ENCODE measurements around the gene DLGAP5. TPM values are rescaled to one million over a fixed set of nuclear protein-coding genes. Genes with fewer than 3 reads are reported as not detected.

The DLGAP5 gene
- total RNA-seq, 1 experiment from 2014 or later = 118 TPM

DNA sequence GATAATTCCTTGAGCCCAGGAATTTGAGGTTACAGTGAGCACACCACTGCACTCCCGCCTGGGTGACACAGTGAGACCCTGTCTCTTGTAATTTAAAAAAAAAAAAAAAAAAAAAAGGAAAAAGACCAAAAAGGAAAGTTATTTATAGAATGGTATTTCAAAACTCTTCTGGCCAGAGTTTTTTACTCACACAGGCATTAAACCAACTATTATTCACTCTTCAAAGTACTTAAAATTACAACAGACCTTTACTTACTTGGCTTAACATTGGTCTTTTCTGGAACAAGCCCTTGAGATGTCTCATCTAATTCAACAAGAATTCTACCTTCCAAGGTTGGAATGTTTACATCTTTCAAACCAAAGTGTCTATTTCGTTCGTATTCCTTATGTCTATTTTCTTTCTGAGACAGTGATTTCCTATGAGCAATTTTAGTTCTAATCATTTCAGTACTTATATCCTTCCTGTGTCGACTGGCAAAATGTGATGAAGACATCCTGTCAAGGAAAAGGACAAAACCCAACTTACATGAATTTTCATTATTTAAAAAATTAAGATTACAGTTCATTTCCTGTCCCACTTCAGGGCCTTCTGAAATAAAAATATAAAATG is 2.6 kb downstream of the DLGAP5 start:
- no peak for DNase-seq

More for the DNA sequence above, 2.6 kb downstream of the DLGAP5 start:
- Histone ChIP-seq H3K23me2 (ENCODE audit: insufficient read length, low read depth, low read length, poor library complexity, severe bottlenecking) (peaks cover 4% of the 10 kb centered on the region), H3K23ac (ENCODE audit: insufficient read length, low read depth, low read length) (no peak overlapping the region), H2BK5ac (ENCODE audit: insufficient read length, low read length) (no peak overlapping the region), H3K4me2 (ENCODE audit: insufficient read depth, insufficient read length, low read length) (no peak overlapping the region), H3K56ac (ENCODE audit: insufficient read length, low read depth, low read length) (no peak overlapping the region), H2AK5ac (ENCODE audit: insufficient read length, low read length) (no peak overlapping the region), H3K9me3 (ENCODE audit: control insufficient read depth, low read depth, low read length) (no peaks in the 10 kb centered on the region), H2AFZ (ENCODE audit: low read length) (no peak overlapping the region), H3K9ac (ENCODE audit: extremely low read depth, insufficient read length, low read length) (no peak overlapping the region), H3K14ac (ENCODE audit: insufficient read depth, low read length) (no peak overlapping the region), H3K27me3 (ENCODE audit: insufficient read depth, low read length) (no peaks in the 10 kb centered on the region), H2BK120ac (ENCODE audit: low read depth, low read length, poor library complexity, severe bottlenecking) (no peak overlapping the region), H4K5ac (ENCODE audit: insufficient read length, low read depth, low read length) (no peak overlapping the region), H4K8ac (replicated peaks; ENCODE audit: insufficient read length, low read depth, low read length) (no peak overlapping the region), H3K18ac (ENCODE audit: insufficient read length, low read depth, low read length) (no peak overlapping the region), H3T11ph (ENCODE audit: low read length) (no peak overlapping the region), H2BK20ac (ENCODE audit: low read depth, low read length, poor library complexity, severe bottlenecking) (no peak overlapping the region), H3K79me1 (ENCODE audit: insufficient read depth, low read depth, low read length, poor library complexity, severe bottlenecking) (peaks cover 7% of the 10 kb centered on the region), H3K4ac (ENCODE audit: low read depth, low read length) (no peak overlapping the region), H3K79me2 (ENCODE audit: insufficient read depth, low read length) (peaks cover 15% of the 10 kb centered on the region; the same call in 1 of the 2 replicates), H3K27ac (ENCODE audit: insufficient read length, low read depth, low read length) (no peak overlapping the region), H4K91ac (ENCODE audit: insufficient read length, low read depth, low read length) (no peak overlapping the region), H2BK12ac (ENCODE audit: insufficient read length, low read depth, low read length) (no peak overlapping the region), H2BK15ac (ENCODE audit: low read depth, low read length) (no peak overlapping the region), H3K4me1 (ENCODE audit: insufficient read depth, low read length) (peaks cover 5% of the 10 kb centered on the region; the same call in 1 of the 2 replicates), H4K20me1 (ENCODE audit: control insufficient read depth, insufficient read depth, insufficient read length) (no peaks in the 10 kb centered on the region)
- Mint-ChIP-seq H3K27ac (no peak overlapping the region), H3K27me3 (ENCODE audit: low read depth) (no peaks in the 10 kb centered on the region), H3K36me3 (ENCODE audit: insufficient read depth in 1 of 3, low read depth in 3 of 3) (peaks cover 18 to 42% (median 36%) of the 10 kb centered on the region in 3 experiments; a peak in 6 of 7 replicates), H3K4me1 (peaks cover 24 to 27% of the 10 kb centered on the region in 2 experiments), H3K4me3 (peak overlapping the region; percentile 95 to 100; a peak in 1 of 5 replicates), H3K9me3 (peaks cover 0 to 2% of the 10 kb centered on the region in 2 experiments; a peak in 1 of 5 replicates)
- no CpG with 5 or more reads among the region's 4 CpGs for WGBS (ENCODE audit: extremely low coverage, insufficient read length, low lambda C conversion rate)
- TF ChIP-seq, protein P1, sequence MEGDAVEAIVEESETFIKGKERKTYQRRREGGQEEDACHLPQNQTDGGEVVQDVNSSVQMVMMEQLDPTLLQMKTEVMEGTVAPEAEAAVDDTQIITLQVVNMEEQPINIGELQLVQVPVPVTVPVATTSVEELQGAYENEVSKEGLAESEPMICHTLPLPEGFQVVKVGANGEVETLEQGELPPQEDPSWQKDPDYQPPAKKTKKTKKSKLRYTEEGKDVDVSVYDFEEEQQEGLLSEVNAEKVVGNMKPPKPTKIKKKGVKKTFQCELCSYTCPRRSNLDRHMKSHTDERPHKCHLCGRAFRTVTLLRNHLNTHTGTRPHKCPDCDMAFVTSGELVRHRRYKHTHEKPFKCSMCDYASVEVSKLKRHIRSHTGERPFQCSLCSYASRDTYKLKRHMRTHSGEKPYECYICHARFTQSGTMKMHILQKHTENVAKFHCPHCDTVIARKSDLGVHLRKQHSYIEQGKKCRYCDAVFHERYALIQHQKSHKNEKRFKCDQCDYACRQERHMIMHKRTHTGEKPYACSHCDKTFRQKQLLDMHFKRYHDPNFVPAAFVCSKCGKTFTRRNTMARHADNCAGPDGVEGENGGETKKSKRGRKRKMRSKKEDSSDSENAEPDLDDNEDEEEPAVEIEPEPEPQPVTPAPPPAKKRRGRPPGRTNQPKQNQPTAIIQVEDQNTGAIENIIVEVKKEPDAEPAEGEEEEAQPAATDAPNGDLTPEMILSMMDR (conservative IDR thresholded peaks at IDR 0.05) = no peak

All from H9 (cell line).